NCI-H510A treated with DMSO at 0.1 percent for 48 hours (cell line): Measurements from ENCODE around the gene FMOD.
"Not testable (repeated sequence)": the region's sequence is repeated elsewhere in the genome, so short reads cannot be mapped to it uniquely, and the experiment has no call there.

Experiments
- DNase-seq: peaks from one replicate; lab custom pipeline; 2025; lab: John Stamatoyannopoulos, UW

FMOD gene

GRCh38 chr1:203326830-203327683 lies 23.9 kb downstream of the FMOD start:
- DNase-seq: peak; percentile 90

- peak; percentile 91 for DNase-seq
Observed at GRCh38 chr1:203325418-203326091, 25.4 kb downstream of the FMOD start.

- DNase-seq: peak; percentile 66
Observed at GRCh38 chr1:203325026-203325417, 25.9 kb downstream of the FMOD start.

- DNase-seq: peak; percentile 52
Observed at GRCh38 chr1:203324105-203325025, 26.6 kb downstream of the FMOD start.

DNA sequence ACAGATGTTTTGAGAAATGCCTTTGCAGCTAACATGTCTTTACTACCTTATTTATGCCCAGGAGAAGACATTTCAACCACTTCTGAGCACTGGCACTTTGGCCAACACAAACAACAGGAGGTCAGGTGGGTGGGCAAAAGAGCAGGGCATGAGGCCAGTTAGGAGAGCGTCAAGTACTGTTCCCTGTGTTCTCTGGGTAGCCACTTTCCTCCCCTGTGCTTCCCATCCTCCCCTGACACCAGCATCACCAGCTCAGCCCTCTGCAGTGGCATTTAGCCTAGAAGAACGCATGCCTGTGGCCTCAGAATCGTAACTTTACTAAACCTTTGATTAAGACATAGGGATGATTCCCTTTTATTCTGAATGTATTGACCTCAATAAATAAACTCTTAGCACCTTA lies 27.3 kb downstream of the FMOD start:
- DNase-seq: no peak

- DNase-seq: no peak
Observed at GRCh38 chr1:203322500-203323179, 28.3 kb downstream of the FMOD start.

- DNase-seq: no peak
Observed at GRCh38 chr1:203321273-203322052, 29.5 kb downstream of the FMOD start.

- peak; percentile 95 for DNase-seq
Observed at GRCh38 chr1:203320591-203321272, 30.2 kb downstream of the FMOD start.

- DNase-seq: no peak
Observed at GRCh38 chr1:203318229-203318517, 32.7 kb downstream of the FMOD start.

GRCh38 chr1:203317429-203318228 lies 33.3 kb downstream of the FMOD start:
- no peak for DNase-seq

GRCh38 chr1:203316626-203317093 lies 34.3 kb downstream of the FMOD start:
- no peak for DNase-seq

GRCh38 chr1:203314025-203314759 lies 36.7 kb downstream of the FMOD start:
- DNase-seq: not testable (repeated sequence)

GRCh38 chr1:203311368-203312301 lies 39.3 kb downstream of the FMOD start:
- DNase-seq: no peak

GRCh38 chr1:203308923-203309331 lies 42.0 kb downstream of the FMOD start:
- DNase-seq: no peak

DNA sequence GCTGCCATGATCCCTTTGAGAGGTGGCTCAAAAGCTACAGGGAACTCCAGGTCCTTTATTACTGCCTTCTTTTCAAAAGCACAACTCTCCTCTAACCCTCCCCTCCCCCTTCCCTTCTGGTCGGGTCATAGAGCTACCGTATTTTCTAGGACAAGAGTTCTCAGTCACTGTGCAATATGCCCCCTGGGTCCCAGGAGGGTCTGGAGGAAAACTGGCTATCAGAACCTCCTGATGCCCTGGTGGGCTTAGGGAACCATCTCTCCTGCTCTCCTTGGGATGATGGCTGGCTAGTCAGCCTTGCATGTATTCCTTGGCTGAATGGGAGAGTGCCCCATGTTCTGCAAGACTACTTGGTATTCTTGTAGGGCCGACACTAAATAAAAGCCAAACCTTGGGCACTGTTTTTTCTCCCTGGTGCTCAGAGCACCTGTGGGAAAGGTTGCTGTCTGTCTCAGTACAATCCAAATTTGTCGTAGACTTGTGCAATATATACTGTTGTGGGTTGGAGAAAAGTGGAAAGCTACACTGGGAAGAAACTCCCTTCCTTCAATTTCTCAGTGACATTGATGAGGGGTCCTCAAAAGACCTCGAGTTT lies 42.5 kb downstream of the FMOD start:
- DNase-seq: peak; percentile 19

GRCh38 chr1:203307641-203308126 lies 43.2 kb downstream of the FMOD start:
- DNase-seq: no peak

- no peak for DNase-seq
Observed at GRCh38 chr1:203306965-203307541, 43.9 kb downstream of the FMOD start.
